C4-2B (cell line): Measurements from ENCODE around the gene STAC2.

Source experiments
- CTCF ChIP-seq: fragments of 450-650 bp; conservative IDR thresholded peaks from 2 replicates; pipeline ENCODE4 v1.5.1; 2017; ENCODE audit warnings: mild to moderate bottlenecking
- ZFX ChIP-seq: fragments of 450-650 bp; IDR thresholded peaks from 2 replicates; pipeline ENCODE4 v1.6.1; 2017

- TF ChIP-seq CTCF: no peak
- TF ChIP-seq ZFX: no peak
Measured at GRCh38 chr17:39212841-39213480, 12.8 kb downstream of the STAC2 start.
